ENCODE data around the gene ZNF618.

The ZNF618 gene

GRCh38 chr9:114087721-114088120 lies 211.6 kb downstream of the ZNF618 start:
- Histone ChIP-seq H3K36me3 (ENCODE audit: control insufficient read depth, insufficient read depth, low read length) (no peaks in the 10 kb centered on the region), H3K27me3 (ENCODE audit: control insufficient read depth, insufficient read depth, low read length) (no peaks in the 10 kb centered on the region), H3K9me3 (ENCODE audit: control insufficient read depth, insufficient read depth, low read length) (no peaks in the 10 kb centered on the region), H3K4me3 (ENCODE audit: low read depth, low read length) (no peak overlapping the region), H3K4me1 (ENCODE audit: control insufficient read depth, insufficient read depth, low read length) (no peaks in the 10 kb centered on the region), H3K9ac (ENCODE audit: low read depth, low read length) (no peak overlapping the region), H3K27ac (ENCODE audit: low read depth, low read length) (no peak overlapping the region)

GRCh38 chr9:114088571-114089170 lies 212.6 kb downstream of the ZNF618 start:
- Histone ChIP-seq H3K36me3 (ENCODE audit: control insufficient read depth, insufficient read depth, low read length) (no peaks in the 10 kb centered on the region), H3K27me3 (ENCODE audit: control insufficient read depth, insufficient read depth, low read length) (no peaks in the 10 kb centered on the region), H3K4me1 (ENCODE audit: control insufficient read depth, insufficient read depth, low read length) (no peaks in the 10 kb centered on the region), H3K9ac (ENCODE audit: low read depth, low read length) (no peak overlapping the region), H3K4me3 (ENCODE audit: low read depth, low read length) (no peak overlapping the region), H3K27ac (ENCODE audit: low read depth, low read length) (no peak overlapping the region), H3K9me3 (ENCODE audit: control insufficient read depth, insufficient read depth, low read length) (no peaks in the 10 kb centered on the region)

GRCh38 chr9:114089206-114089840 lies 213.2 kb downstream of the ZNF618 start:
- Histone ChIP-seq H3K4me1 (ENCODE audit: control insufficient read depth, insufficient read depth, low read length) (no peaks in the 10 kb centered on the region), H3K27me3 (ENCODE audit: control insufficient read depth, insufficient read depth, low read length) (no peaks in the 10 kb centered on the region), H3K36me3 (ENCODE audit: control insufficient read depth, insufficient read depth, low read length) (no peaks in the 10 kb centered on the region), H3K9me3 (ENCODE audit: control insufficient read depth, insufficient read depth, low read length) (no peaks in the 10 kb centered on the region), H3K4me3 (ENCODE audit: low read depth, low read length) (no peak overlapping the region), H3K9ac (ENCODE audit: low read depth, low read length) (no peak overlapping the region), H3K27ac (ENCODE audit: low read depth, low read length) (no peak overlapping the region)

GRCh38 chr9:114090798-114091197 lies 214.7 kb downstream of the ZNF618 start:
- Histone ChIP-seq H3K36me3 (ENCODE audit: control insufficient read depth, insufficient read depth, low read length) (no peaks in the 10 kb centered on the region), H3K4me3 (ENCODE audit: low read depth, low read length) (no peak overlapping the region), H3K9me3 (ENCODE audit: control insufficient read depth, insufficient read depth, low read length) (no peaks in the 10 kb centered on the region), H3K4me1 (ENCODE audit: control insufficient read depth, insufficient read depth, low read length) (no peaks in the 10 kb centered on the region), H3K27ac (ENCODE audit: low read depth, low read length) (no peak overlapping the region), H3K9ac (ENCODE audit: low read depth, low read length) (no peak overlapping the region), H3K27me3 (ENCODE audit: control insufficient read depth, insufficient read depth, low read length) (no peaks in the 10 kb centered on the region)

- no peak overlapping the region for H3K4me3 ChIP-seq (ENCODE audit: low read depth, low read length)
- no peaks in the 10 kb centered on the region for H3K9me3 ChIP-seq (ENCODE audit: control insufficient read depth, insufficient read depth, low read length)
- no peak overlapping the region for H3K27ac ChIP-seq (ENCODE audit: low read depth, low read length)
- H3K4me1 ChIP-seq (ENCODE audit: control insufficient read depth, insufficient read depth, low read length) = no peaks in the 10 kb centered on the region
- no peaks in the 10 kb centered on the region for H3K27me3 ChIP-seq (ENCODE audit: control insufficient read depth, insufficient read depth, low read length)
- H3K36me3 ChIP-seq (ENCODE audit: control insufficient read depth, insufficient read depth, low read length) = no peaks in the 10 kb centered on the region
- H3K9ac ChIP-seq (ENCODE audit: low read depth, low read length) = no peak overlapping the region
These were observed 215.6 kb downstream of the ZNF618 start for GRCh38 chr9:114091711-114092110.

- Histone ChIP-seq H3K4me1 (ENCODE audit: control insufficient read depth, insufficient read depth, low read length) (no peaks in the 10 kb centered on the region), H3K9me3 (ENCODE audit: control insufficient read depth, insufficient read depth, low read length) (no peaks in the 10 kb centered on the region), H3K9ac (ENCODE audit: low read depth, low read length) (no peak overlapping the region), H3K36me3 (ENCODE audit: control insufficient read depth, insufficient read depth, low read length) (no peaks in the 10 kb centered on the region), H3K27ac (ENCODE audit: low read depth, low read length) (no peak overlapping the region), H3K4me3 (ENCODE audit: low read depth, low read length) (no peak overlapping the region), H3K27me3 (ENCODE audit: control insufficient read depth, insufficient read depth, low read length) (peaks cover 2% of the 10 kb centered on the region)
These were observed 216.2 kb downstream of the ZNF618 start for GRCh38 chr9:114092336-114092735.

GRCh38 chr9:114093031-114093471 lies 216.9 kb downstream of the ZNF618 start:
- no peak overlapping the region for H3K4me3 ChIP-seq (ENCODE audit: low read depth, low read length)
- no peaks in the 10 kb centered on the region for H3K9me3 ChIP-seq (ENCODE audit: control insufficient read depth, insufficient read depth, low read length)
- H3K4me1 ChIP-seq (ENCODE audit: control insufficient read depth, insufficient read depth, low read length) = no peaks in the 10 kb centered on the region
- H3K9ac ChIP-seq (ENCODE audit: low read depth, low read length) = no peak overlapping the region
- H3K27ac ChIP-seq (ENCODE audit: low read depth, low read length) = no peak overlapping the region
- peaks cover 9% of the 10 kb centered on the region for H3K27me3 ChIP-seq (ENCODE audit: control insufficient read depth, insufficient read depth, low read length)
- H3K36me3 ChIP-seq (ENCODE audit: control insufficient read depth, insufficient read depth, low read length) = no peaks in the 10 kb centered on the region

- Histone ChIP-seq H3K4me3 (ENCODE audit: low read depth, low read length) (no peak overlapping the region), H3K9me3 (ENCODE audit: control insufficient read depth, insufficient read depth, low read length) (no peaks in the 10 kb centered on the region), H3K27ac (ENCODE audit: low read depth, low read length) (no peak overlapping the region), H3K4me1 (ENCODE audit: control insufficient read depth, insufficient read depth, low read length) (no peaks in the 10 kb centered on the region), H3K27me3 (ENCODE audit: control insufficient read depth, insufficient read depth, low read length) (peaks cover 11% of the 10 kb centered on the region), H3K36me3 (ENCODE audit: control insufficient read depth, insufficient read depth, low read length) (no peaks in the 10 kb centered on the region), H3K9ac (ENCODE audit: low read depth, low read length) (no peak overlapping the region)
These were observed 217.8 kb downstream of the ZNF618 start for GRCh38 chr9:114093761-114094505.

- Histone ChIP-seq H3K4me3 (ENCODE audit: low read depth, low read length) (no peak overlapping the region), H3K27me3 (ENCODE audit: control insufficient read depth, insufficient read depth, low read length) (peaks cover 22% of the 10 kb centered on the region), H3K9me3 (ENCODE audit: control insufficient read depth, insufficient read depth, low read length) (no peaks in the 10 kb centered on the region), H3K9ac (ENCODE audit: low read depth, low read length) (no peak overlapping the region), H3K4me1 (ENCODE audit: control insufficient read depth, insufficient read depth, low read length) (no peaks in the 10 kb centered on the region), H3K27ac (ENCODE audit: low read depth, low read length) (no peak overlapping the region), H3K36me3 (ENCODE audit: control insufficient read depth, insufficient read depth, low read length) (no peaks in the 10 kb centered on the region)
These were observed 218.9 kb downstream of the ZNF618 start for GRCh38 chr9:114094971-114095370.

GRCh38 chr9:114096041-114096511 lies 220.0 kb downstream of the ZNF618 start:
- no peak overlapping the region for H3K4me3 ChIP-seq (ENCODE audit: low read depth, low read length)
- no peak overlapping the region for H3K9ac ChIP-seq (ENCODE audit: low read depth, low read length)
- H3K4me1 ChIP-seq (ENCODE audit: control insufficient read depth, insufficient read depth, low read length) = no peaks in the 10 kb centered on the region
- H3K9me3 ChIP-seq (ENCODE audit: control insufficient read depth, insufficient read depth, low read length) = no peaks in the 10 kb centered on the region
- no peak overlapping the region for H3K27ac ChIP-seq (ENCODE audit: low read depth, low read length)
- peaks cover 27% of the 10 kb centered on the region for H3K27me3 ChIP-seq (ENCODE audit: control insufficient read depth, insufficient read depth, low read length)
- no peaks in the 10 kb centered on the region for H3K36me3 ChIP-seq (ENCODE audit: control insufficient read depth, insufficient read depth, low read length)
